ENCODE measurements around the gene CAPS.

DNA sequence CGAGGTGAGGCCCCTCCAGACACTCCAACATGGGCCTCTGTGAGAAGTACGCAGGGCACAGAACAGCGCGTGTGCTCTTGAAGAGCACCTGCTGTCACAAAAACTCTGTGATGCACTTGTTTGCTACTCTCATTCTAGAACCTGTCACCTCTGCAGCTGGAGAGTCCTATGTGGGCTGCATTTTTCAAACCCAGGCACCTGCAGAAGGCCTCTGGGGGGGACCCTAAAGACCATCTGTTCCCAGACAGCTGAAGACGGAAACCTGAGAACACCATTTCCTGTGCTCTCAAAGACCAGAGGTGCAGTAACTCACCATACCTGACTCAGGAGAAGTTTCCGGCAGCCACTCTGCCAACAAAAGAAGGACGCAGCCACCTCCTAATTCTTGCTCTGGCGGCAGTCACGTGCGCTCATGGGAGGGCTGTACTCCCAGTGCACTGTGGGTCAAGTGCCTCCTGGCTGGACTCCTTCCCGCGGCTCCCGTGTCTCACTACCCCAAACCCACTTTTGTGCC lies 35.8 kb downstream of the CAPS start:
- TF ChIP-seq, protein P1, sequence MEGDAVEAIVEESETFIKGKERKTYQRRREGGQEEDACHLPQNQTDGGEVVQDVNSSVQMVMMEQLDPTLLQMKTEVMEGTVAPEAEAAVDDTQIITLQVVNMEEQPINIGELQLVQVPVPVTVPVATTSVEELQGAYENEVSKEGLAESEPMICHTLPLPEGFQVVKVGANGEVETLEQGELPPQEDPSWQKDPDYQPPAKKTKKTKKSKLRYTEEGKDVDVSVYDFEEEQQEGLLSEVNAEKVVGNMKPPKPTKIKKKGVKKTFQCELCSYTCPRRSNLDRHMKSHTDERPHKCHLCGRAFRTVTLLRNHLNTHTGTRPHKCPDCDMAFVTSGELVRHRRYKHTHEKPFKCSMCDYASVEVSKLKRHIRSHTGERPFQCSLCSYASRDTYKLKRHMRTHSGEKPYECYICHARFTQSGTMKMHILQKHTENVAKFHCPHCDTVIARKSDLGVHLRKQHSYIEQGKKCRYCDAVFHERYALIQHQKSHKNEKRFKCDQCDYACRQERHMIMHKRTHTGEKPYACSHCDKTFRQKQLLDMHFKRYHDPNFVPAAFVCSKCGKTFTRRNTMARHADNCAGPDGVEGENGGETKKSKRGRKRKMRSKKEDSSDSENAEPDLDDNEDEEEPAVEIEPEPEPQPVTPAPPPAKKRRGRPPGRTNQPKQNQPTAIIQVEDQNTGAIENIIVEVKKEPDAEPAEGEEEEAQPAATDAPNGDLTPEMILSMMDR (conservative IDR thresholded peaks at IDR 0.05) = no peak
- no peak for TF ChIP-seq ZFX (IDR thresholded peaks at IDR 0.05)
